ENCODE results near the gene ZNF337.

ZNF337 gene

GRCh38 chr20:25629816-25630499 is 66.7 kb downstream of the ZNF337 start:
- DNase-seq (ENCODE audit: low read depth, low spot score) = no peak

- no peak for DNase-seq (ENCODE audit: low read depth, low spot score)
Observed at GRCh38 chr20:25626779-25627178, 69.9 kb downstream of the ZNF337 start.

- DNase-seq (ENCODE audit: low read depth, low spot score) = no peak
Observed at GRCh38 chr20:25624500-25624939, 72.1 kb downstream of the ZNF337 start.

Measured in astrocyte of the hippocampus (primary cell).